Hepatocyte (in vitro differentiated cells): ENCODE results near the gene GATA6.

Experiments used
- EZH2 ChIP-seq: fragments of 200-600 bp; sonication (generic); IDR thresholded peaks from 2 replicates; pipeline ENCODE4 v1.6.1; 2016; ENCODE audit warnings: antibody characterized with exemption, mild to moderate bottlenecking, borderline replicate concordance
- TF ChIP-seq, protein P1 (sequence below): fragments of 200-600 bp; sonication (generic); IDR thresholded peaks from 2 replicates; pipeline ENCODE4 v1.5.1; 2016; ENCODE audit warnings: antibody characterized with exemption, mild to moderate bottlenecking; ENCODE audit not compliant: poor library complexity

DNA sequence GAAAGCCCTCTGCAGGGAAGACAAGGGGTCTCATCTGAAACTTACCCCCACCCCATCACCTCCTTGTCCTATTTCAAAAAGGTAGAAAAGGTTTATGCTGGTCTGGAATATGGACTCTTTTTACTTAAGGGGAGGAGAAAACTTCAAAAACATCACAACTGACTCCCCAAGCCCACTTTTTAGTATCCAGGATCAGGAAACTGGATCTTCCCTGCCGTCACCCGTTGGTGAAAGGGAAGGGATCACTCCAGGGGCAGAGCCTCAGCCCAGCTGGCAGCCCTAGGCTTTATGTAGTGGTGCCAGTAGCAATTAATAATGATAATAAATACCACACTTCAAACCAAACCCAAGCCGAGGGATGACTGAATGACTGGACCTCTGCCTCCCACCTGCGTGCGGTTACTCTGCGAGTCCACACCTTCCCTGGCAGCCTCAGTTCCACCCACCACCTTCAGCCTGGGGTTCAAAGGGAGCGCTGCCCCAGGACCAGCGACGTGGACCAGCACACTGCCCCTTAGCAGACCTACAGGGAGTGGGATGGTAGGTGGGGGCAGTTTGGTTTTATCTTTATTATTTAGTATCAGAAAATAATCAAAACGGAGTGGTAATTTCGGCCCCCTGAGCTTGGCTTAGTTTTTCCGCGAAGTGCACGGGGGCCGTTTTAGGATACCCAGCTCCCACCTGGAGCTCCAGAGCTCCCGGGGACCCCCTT lies 4.9 kb upstream of the GATA6 start:
- TF ChIP-seq, protein P1, sequence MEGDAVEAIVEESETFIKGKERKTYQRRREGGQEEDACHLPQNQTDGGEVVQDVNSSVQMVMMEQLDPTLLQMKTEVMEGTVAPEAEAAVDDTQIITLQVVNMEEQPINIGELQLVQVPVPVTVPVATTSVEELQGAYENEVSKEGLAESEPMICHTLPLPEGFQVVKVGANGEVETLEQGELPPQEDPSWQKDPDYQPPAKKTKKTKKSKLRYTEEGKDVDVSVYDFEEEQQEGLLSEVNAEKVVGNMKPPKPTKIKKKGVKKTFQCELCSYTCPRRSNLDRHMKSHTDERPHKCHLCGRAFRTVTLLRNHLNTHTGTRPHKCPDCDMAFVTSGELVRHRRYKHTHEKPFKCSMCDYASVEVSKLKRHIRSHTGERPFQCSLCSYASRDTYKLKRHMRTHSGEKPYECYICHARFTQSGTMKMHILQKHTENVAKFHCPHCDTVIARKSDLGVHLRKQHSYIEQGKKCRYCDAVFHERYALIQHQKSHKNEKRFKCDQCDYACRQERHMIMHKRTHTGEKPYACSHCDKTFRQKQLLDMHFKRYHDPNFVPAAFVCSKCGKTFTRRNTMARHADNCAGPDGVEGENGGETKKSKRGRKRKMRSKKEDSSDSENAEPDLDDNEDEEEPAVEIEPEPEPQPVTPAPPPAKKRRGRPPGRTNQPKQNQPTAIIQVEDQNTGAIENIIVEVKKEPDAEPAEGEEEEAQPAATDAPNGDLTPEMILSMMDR = no peak
- no peak for TF ChIP-seq EZH2
